NT2/D1 (cell line): ENCODE measurements around the gene CEP112.

Source experiments
- SUZ12 ChIP-seq: IDR thresholded peaks from 2 replicates; pipeline ENCODE4 v1.6.1; 2011; ENCODE audit not compliant: insufficient read length, insufficient read depth; ENCODE audit errors: extremely low read depth
- YY1 ChIP-seq: IDR thresholded peaks from 2 replicates; pipeline ENCODE4 v1.6.1; 2011; ENCODE audit not compliant: insufficient read length, insufficient read depth
- ZNF274 ChIP-seq: IDR thresholded peaks from 2 replicates; pipeline ENCODE4 v1.6.1; 2011; ENCODE audit warnings: mild to moderate bottlenecking, low read depth, low read length

- TF ChIP-seq ZNF274 (no peak), SUZ12 (no peak), YY1 (no peak)
These were observed 8.4 kb downstream of the CEP112 start for GRCh38 chr17:66183529-66183928.
